HepG2 (cell line): ENCODE results near the gene GJD3. TPM values are rescaled to one million over a fixed set of nuclear protein-coding genes. Genes with fewer than 3 reads are reported as not detected.
A peak's percentile ranks its signal among the peaks of the same experiment; 100 is the strongest.

ENCODE experiments used
- ETV5 ChIP-seq: IDR thresholded peaks from 2 replicates; pipeline ENCODE4 v1.6.1; 2018; ENCODE audit warnings: missing biosample characterization, missing genetic modification reagents, inconsistent platforms, borderline replicate concordance
- FOXP4 ChIP-seq: sonication (generic); formaldehyde crosslinking; IDR thresholded peaks from 2 replicates; pipeline ENCODE4 v1.4.0; 2020; ENCODE audit warnings: missing genetic modification reagents
- GATAD2A ChIP-seq: IDR thresholded peaks from 2 replicates; pipeline ENCODE4 v1.6.1; 2016
- IRF2 ChIP-seq: IDR thresholded peaks from 2 replicates; pipeline ENCODE4 v1.6.1; 2018; ENCODE audit warnings: missing genetic modification reagents, missing compliant biosample characterization
- KLF6 ChIP-seq: IDR thresholded peaks from 2 replicates; pipeline ENCODE4 v1.8.0; 2016; ENCODE audit warnings: missing biosample characterization, missing genetic modification reagents
- MYPOP ChIP-seq: sonication (generic); formaldehyde crosslinking; IDR thresholded peaks from 2 replicates; pipeline ENCODE4 v1.8.1; 2023; ENCODE audit warnings: mild to moderate bottlenecking, moderate library complexity, missing genetic modification reagents
- NFE2L1 ChIP-seq: sonication (generic); formaldehyde crosslinking; IDR thresholded peaks from 2 replicates; pipeline ENCODE4 v1.4.0; 2020; ENCODE audit warnings: missing genetic modification reagents, mild to moderate bottlenecking, borderline replicate concordance
- NR2C2 ChIP-seq: sonication (generic); formaldehyde crosslinking; IDR thresholded peaks from 2 replicates; pipeline ENCODE4 v1.4.0; 2020; ENCODE audit warnings: missing genetic modification reagents, mild to moderate bottlenecking, moderate library complexity, borderline replicate concordance
- RARA ChIP-seq: IDR thresholded peaks from 2 replicates; pipeline ENCODE4 v1.6.1; 2016; ENCODE audit warnings: missing genetic modification reagents, missing compliant biosample characterization
- ZBTB26 ChIP-seq: IDR thresholded peaks from 2 replicates; pipeline ENCODE4 v1.6.1; 2016; ENCODE audit warnings: missing compliant biosample characterization, missing genetic modification reagents, borderline replicate concordance
- ZFP36L1 ChIP-seq: sonication (generic); formaldehyde crosslinking; IDR thresholded peaks from 2 replicates; pipeline ENCODE4 v1.8.0; 2022; ENCODE audit warnings: mild to moderate bottlenecking, missing genetic modification reagents, moderate library complexity
- ZNF230 ChIP-seq: sonication (generic); formaldehyde crosslinking; IDR thresholded peaks from 2 replicates; pipeline ENCODE4 v1.4.0; 2020; ENCODE audit warnings: mild to moderate bottlenecking, missing genetic modification reagents
- ZNF550 ChIP-seq: sonication (generic); formaldehyde crosslinking; IDR thresholded peaks from 2 replicates; pipeline ENCODE4 v1.4.0; 2020; ENCODE audit warnings: mild to moderate bottlenecking, missing genetic modification reagents, borderline replicate concordance
- ZNF569 ChIP-seq: sonication (generic); formaldehyde crosslinking; IDR thresholded peaks from 2 replicates; pipeline ENCODE4 v1.5.0; 2020; ENCODE audit warnings: mild to moderate bottlenecking, missing genetic modification reagents, moderate library complexity, borderline replicate concordance
- ZNF574 ChIP-seq: sonication (generic); formaldehyde crosslinking; IDR thresholded peaks from 2 replicates; pipeline ENCODE4 v1.4.0; 2020; ENCODE audit warnings: missing genetic modification reagents
- ZNF678 ChIP-seq: sonication (generic); formaldehyde crosslinking; IDR thresholded peaks from 2 replicates; pipeline ENCODE4 v1.4.0; 2020; ENCODE audit warnings: mild to moderate bottlenecking, missing genetic modification reagents
- ZSCAN12 ChIP-seq: sonication (generic); formaldehyde crosslinking; IDR thresholded peaks from 2 replicates; pipeline ENCODE4 v1.9.0; 2021; ENCODE audit warnings: mild to moderate bottlenecking, missing genetic modification reagents
- polyA plus RNA-seq, 8 experiments: library from polyadenylated mRNA; depleted of rRNA in 3 of 8; stranded (reverse) in 7 of 8; unstranded in 1 of 8; fragments of >200 nt; fragmentation: Illumina TruSeq in 4 of 8; extraction: Trizol in 4 of 8; gene quantifications; 2 replicates each; pipeline versions ENCODE4 v1.2.1 to v1.2.3, GENCODE V29; 2011 to 2016; ENCODE audit warnings: low read depth in 4 of 8, missing spikeins in 1 of 8, mixed read lengths in 1 of 8; ENCODE audit not compliant: insufficient read depth in 1 of 8
- total RNA-seq, 5 experiments: library from RNA; depleted of rRNA; stranded (reverse); fragments of >200 nt; fragmentation: Illumina TruSeq; extraction: Trizol; gene quantifications; 2 replicates each; pipeline ENCODE4 v1.2.3, GENCODE V29; 2016; ENCODE audit warnings: low read depth in 1 of 5

GJD3 gene
- total and polyA plus RNA-seq, 2 of the 13 experiments (the other 11 are each of a cell fraction or from before 2014, with no cell fraction given) = not detected

- TF ChIP-seq KLF6 (CRISPR knock-in tag) = no peak
- TF ChIP-seq NFE2L1 (CRISPR knock-in tag) = no peak
- no peak for TF ChIP-seq ZNF550 (CRISPR knock-in tag)
- TF ChIP-seq MYPOP = 0 out of 2 replicates have a peak, but pooled peaks have one; percentile 43
- TF ChIP-seq ZBTB26 (CRISPR knock-in tag) = no peak
- TF ChIP-seq FOXP4 = peak; percentile 53; the same call in 1 of the 2 replicates
- no peak; the same call in 1 of the 2 replicates for TF ChIP-seq ZNF230
- TF ChIP-seq IRF2 (CRISPR knock-in tag) = peak; percentile 10; the same call in 1 of the 2 replicates
- TF ChIP-seq ETV5 (CRISPR knock-in tag) = peak; percentile 50; the same call in 1 of the 2 replicates
- no peak for TF ChIP-seq GATAD2A (CRISPR knock-in tag)
- TF ChIP-seq ZNF569 (CRISPR knock-in tag) = no peak
- no peak for TF ChIP-seq ZNF678 (CRISPR knock-in tag)
- peak; percentile 36; the same call in 1 of the 2 replicates for TF ChIP-seq ZNF574
- TF ChIP-seq ZSCAN12 (CRISPR knock-in tag) = no peak
- TF ChIP-seq RARA (CRISPR knock-in tag) = peak; percentile 98
- no peak for TF ChIP-seq ZFP36L1 (CRISPR knock-in tag)
- peak; percentile 74; the same call in 1 of the 2 replicates for TF ChIP-seq NR2C2 (CRISPR knock-in tag)
Observed at GRCh38 chr17:40326014-40326831, 38.3 kb downstream of the GJD3 start (continued).
